Measurements from ENCODE around the gene KCNE1.

GRCh38 chr21:34536311-34536710 is 24.3 kb upstream of the KCNE1 start:
- no peak for TF ChIP-seq CTCF (IDR thresholded peaks at IDR 0.05)
- no peak for TF ChIP-seq POLR2A (IDR thresholded peaks at IDR 0.05)
